Panc1 (cell line): ENCODE data around the gene NCL. TPM values are rescaled to one million over a fixed set of nuclear protein-coding genes. Genes with fewer than 3 reads are reported as not detected.

Source experiments
- ATAC-seq: fragments of 200-7000 bp; cut with Tn5 transposase; 2 replicates; pipeline ENCODE4 v1.9.1; 2020; ENCODE audit warnings: mild to moderate bottlenecking, moderate library complexity
- BruUV-seq: library from RNA; stranded (reverse); fragments of 400-500 nt; replicated peaks from 2 replicates; lab custom pipeline; 2021; lab: Mats Ljungman, UMichigan
- CTCF ChIA-PET: fragments of 300-600 bp; sonication (Branson Sonifier 250); formaldehyde crosslinking; loops from one replicate; lab custom pipeline; 2022; ENCODE audit warnings: antibody characterized with exemption; lab: Charles Lee
- POLR2A ChIA-PET: fragments of 300-600 bp; sonication (Branson Sonifier 250); formaldehyde crosslinking; loops from one replicate; lab custom pipeline; 2022; ENCODE audit warnings: antibody characterized with exemption; lab: Charles Lee
- DNase-seq: peaks from one replicate; pipeline ENCODE4 v3.0.0-alpha.2; 2010; ENCODE audit warnings: low read depth, low spot score
- H3K27ac ChIP-seq: 2 replicates; pipeline ENCODE4 v1.5.1; 2011; ENCODE audit warnings: mild to moderate bottlenecking, low read length, inconsistent platforms
- H3K27me3 ChIP-seq: fragments of 200-500 bp; sonication (Bioruptor generic); 2 replicates; pipeline ENCODE4 v1.6.0; 2014; ENCODE audit warnings: low read length, inconsistent platforms; ENCODE audit not compliant: control insufficient read depth, insufficient read depth
- H3K36me3 ChIP-seq: fragments of 200-500 bp; sonication (Bioruptor generic); 2 replicates; pipeline ENCODE4 v1.5.1; 2014; ENCODE audit warnings: inconsistent platforms, mild to moderate bottlenecking, low read length, moderate library complexity; ENCODE audit not compliant: control insufficient read depth, insufficient read depth
- H3K4me1 ChIP-seq: 2 replicates; pipeline ENCODE4 v1.5.1; 2011; ENCODE audit warnings: inconsistent platforms, mild to moderate bottlenecking, low read length, moderate library complexity; ENCODE audit not compliant: control insufficient read depth, insufficient read depth
- H3K4me3 ChIP-seq, 2 experiments: 2 replicates each; pipeline ENCODE4 v1.5.1; 2011 to 2012; ENCODE audit warnings: low read depth in 2 of 2, low read length in 2 of 2, mild to moderate bottlenecking in 2 of 2, inconsistent platforms in 1 of 2, moderate library complexity in 1 of 2
- H3K9me3 ChIP-seq: fragments of 200-500 bp; sonication (Bioruptor generic); 2 replicates; pipeline ENCODE4 v1.5.1; 2014; ENCODE audit warnings: low read depth, mild to moderate bottlenecking, inconsistent platforms, low read length, moderate library complexity; ENCODE audit not compliant: control insufficient read depth, insufficient read depth
- CTCF ChIP-seq: fragments of 450-650 bp; IDR thresholded peaks from 2 replicates; pipeline ENCODE4 v1.5.1; 2017; ENCODE audit warnings: mild to moderate bottlenecking
- POLR2AphosphoS5 ChIP-seq: IDR thresholded peaks from 2 replicates; pipeline ENCODE4 v1.6.1; 2012; ENCODE audit warnings: mild to moderate bottlenecking, low read depth, low read length, moderate library complexity
- SIN3A ChIP-seq: IDR thresholded peaks from 2 replicates; pipeline ENCODE4 v1.6.1; 2012; ENCODE audit warnings: low read depth, mild to moderate bottlenecking, low read length, moderate library complexity, borderline replicate concordance; ENCODE audit not compliant: insufficient read depth
- TCF7L2 ChIP-seq: IDR thresholded peaks from 2 replicates; pipeline ENCODE4 v1.6.1; 2011; ENCODE audit warnings: mild to moderate bottlenecking, low read depth, low read length, inconsistent platforms
- in situ Hi-C: cut with HindIII; loops from 2 replicates; pipeline ENCODE4 v1.10.0; 2016; ENCODE audit warnings: low sequenced_read_pairs, low pct_unique_long_range_greater_than_20kb
- intact Hi-C: fragments of 100-400 bp; cut with micrococcal nuclease; formaldehyde crosslinking; loops from one replicate; pipeline ENCODE4 v1.10.0; 2022; ENCODE audit not compliant: unreplicated experiment
- total RNA-seq: library from RNA; stranded (reverse); gene quantifications from one replicate; pipeline ENCODE4 v1.2.1, GENCODE V29; 2021; ENCODE audit not compliant: unreplicated experiment
- TF ChIP-seq, protein P1 (sequence below), 2 experiments: IDR thresholded peaks; 2 replicates each; pipeline ENCODE4 v1.6.1; 2011 to 2012; ENCODE audit warnings: low read depth in 2 of 2, control low read depth in 1 of 2, low read length in 1 of 2, mild to moderate bottlenecking in 1 of 2, moderate library complexity in 1 of 2; ENCODE audit not compliant: insufficient read depth in 1 of 2

NCL gene
- total RNA-seq, 1 experiment from 2014 or later, result 778 TPM

DNA sequence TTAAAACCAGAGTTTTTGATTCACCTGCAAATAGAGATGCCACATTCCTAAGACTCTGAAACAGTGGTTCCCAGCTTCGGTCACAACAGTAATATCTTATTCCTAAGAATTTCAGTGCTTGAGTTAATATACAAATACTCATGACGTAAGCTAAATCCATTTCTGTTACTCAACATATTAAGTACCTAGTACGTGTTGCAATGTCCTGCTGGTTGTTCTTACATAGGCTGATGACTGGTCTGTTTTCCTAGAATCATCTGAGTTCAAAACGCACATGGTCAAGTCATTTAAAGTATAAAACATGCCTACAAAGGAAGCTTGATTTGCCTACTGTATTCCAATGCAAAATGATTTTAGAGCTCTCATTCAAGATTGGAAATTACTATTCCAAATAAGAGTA, 7.2 kb downstream of the NCL start:
- CTCF ChIA-PET, result no interaction called here

DNA sequence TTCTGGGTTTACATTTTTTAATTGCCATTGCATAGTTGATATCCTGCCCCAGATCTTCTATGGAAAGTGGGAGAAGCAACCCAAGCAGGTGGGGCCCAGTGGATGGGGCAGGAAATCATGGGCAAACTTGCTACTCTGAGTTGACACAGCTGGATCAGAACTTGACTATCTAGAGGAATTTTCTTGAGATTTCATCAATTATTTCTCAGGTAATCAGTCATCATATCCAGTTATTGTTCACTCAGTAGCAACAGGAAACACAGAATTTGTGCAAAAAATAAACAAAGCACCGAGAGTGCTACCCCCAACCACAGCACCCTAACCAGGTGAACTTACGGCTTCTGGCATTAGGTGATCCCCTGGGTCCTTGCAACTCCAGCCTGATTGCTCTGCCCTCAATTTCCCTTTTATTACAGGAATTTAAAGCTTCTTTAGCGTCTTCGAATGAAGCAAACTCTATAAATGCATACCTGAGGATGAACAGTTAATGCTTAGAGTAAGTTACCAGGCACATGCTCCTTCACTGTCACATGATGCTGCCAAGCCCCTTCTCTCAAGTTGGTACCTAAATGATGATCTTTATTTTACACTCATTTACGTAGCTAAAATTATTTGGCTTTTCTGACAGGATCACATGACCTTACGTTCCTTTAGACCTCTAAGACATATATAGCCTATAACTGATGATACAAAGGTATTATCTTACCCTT, 7.8 kb downstream of the NCL start:
- intact Hi-C loops (no loop called here), in situ Hi-C loops (no loop called here)
- no peak for TF ChIP-seq POLR2AphosphoS5
- TF ChIP-seq SIN3A, result no peak
- Histone ChIP-seq H3K27me3 (no peaks in the 10 kb centered on the region), H3K4me3 (no peak overlapping the region), H3K27ac (no peak overlapping the region), H3K36me3 (peaks cover 66% of the 10 kb centered on the region), H3K4me1 (peaks cover 41% of the 10 kb centered on the region), H3K9me3 (no peaks in the 10 kb centered on the region)
- no peak for DNase-seq
- no TSS peak for BruUV-seq
- ChIA-PET CTCF (no interaction called here), POLR2A (interaction anchor here (0.6 kb wide), 3 partner anchors 8 to 322 kb away, joined by 3 to 24 read pairs (median 16); no protein-coding TSS in a partner anchor)
- ATAC-seq, result no peak

More for the DNA sequence above, 7.2 kb downstream of the NCL start:
- intact Hi-C loops (no loop called here), in situ Hi-C loops (no loop called here)
- Histone ChIP-seq H3K9me3 (no peaks in the 10 kb centered on the region), H3K36me3 (peaks cover 73% of the 10 kb centered on the region), H3K4me1 (peaks cover 48% of the 10 kb centered on the region), H3K4me3 (no peak overlapping the region), H3K27me3 (no peaks in the 10 kb centered on the region), H3K27ac (no peak overlapping the region)
- POLR2A ChIA-PET, result interaction anchor here (0.6 kb wide), 2 partner anchors 220 to 323 kb away, joined by 3 to 24 read pairs; no protein-coding TSS in a partner anchor
- TF ChIP-seq, protein P1, sequence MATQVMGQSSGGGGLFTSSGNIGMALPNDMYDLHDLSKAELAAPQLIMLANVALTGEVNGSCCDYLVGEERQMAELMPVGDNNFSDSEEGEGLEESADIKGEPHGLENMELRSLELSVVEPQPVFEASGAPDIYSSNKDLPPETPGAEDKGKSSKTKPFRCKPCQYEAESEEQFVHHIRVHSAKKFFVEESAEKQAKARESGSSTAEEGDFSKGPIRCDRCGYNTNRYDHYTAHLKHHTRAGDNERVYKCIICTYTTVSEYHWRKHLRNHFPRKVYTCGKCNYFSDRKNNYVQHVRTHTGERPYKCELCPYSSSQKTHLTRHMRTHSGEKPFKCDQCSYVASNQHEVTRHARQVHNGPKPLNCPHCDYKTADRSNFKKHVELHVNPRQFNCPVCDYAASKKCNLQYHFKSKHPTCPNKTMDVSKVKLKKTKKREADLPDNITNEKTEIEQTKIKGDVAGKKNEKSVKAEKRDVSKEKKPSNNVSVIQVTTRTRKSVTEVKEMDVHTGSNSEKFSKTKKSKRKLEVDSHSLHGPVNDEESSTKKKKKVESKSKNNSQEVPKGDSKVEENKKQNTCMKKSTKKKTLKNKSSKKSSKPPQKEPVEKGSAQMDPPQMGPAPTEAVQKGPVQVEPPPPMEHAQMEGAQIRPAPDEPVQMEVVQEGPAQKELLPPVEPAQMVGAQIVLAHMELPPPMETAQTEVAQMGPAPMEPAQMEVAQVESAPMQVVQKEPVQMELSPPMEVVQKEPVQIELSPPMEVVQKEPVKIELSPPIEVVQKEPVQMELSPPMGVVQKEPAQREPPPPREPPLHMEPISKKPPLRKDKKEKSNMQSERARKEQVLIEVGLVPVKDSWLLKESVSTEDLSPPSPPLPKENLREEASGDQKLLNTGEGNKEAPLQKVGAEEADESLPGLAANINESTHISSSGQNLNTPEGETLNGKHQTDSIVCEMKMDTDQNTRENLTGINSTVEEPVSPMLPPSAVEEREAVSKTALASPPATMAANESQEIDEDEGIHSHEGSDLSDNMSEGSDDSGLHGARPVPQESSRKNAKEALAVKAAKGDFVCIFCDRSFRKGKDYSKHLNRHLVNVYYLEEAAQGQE (IDR thresholded peaks at IDR 0.05; ENCODE audit: insufficient read depth in 1 of 2, low read depth in 2 of 2, low read length in 1 of 2), result no peak
- no peak for TF ChIP-seq CTCF
- TF ChIP-seq POLR2AphosphoS5, result no peak
- TF ChIP-seq SIN3A, result no peak
- no peak for TF ChIP-seq TCF7L2
- ATAC-seq (no peak), DNase-seq (no peak)
- BruUV-seq, result no TSS peak

DNA sequence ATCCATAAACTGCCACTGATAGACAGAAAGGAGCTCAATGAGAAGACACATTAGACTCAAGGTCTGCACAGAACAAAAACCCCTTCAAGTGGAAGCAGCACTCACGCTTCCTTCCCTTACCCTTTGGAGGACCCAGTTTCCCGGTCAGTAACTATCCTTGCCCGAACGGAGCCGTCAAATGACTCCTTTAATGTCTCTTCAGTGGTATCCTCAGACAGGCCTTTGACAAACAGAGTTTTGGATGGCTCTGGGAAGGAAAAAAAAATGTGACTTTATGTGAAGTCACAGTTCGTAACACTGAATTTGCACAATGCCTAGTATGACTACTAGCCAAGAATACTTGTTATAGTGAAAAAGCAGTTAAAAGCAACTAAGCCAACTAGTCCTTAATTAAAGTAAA, 8.4 kb downstream of the NCL start:
- H3K9me3 ChIP-seq, result no peaks in the 10 kb centered on the region
- DNase-seq (no peak), ATAC-seq (no peak)
- in situ Hi-C loops, result no loop called here
- H3K27me3 ChIP-seq, result no peaks in the 10 kb centered on the region
- no peak for TF ChIP-seq POLR2AphosphoS5
- TF ChIP-seq CTCF, result no peak
- TF ChIP-seq, protein P1 (IDR thresholded peaks at IDR 0.05; ENCODE audit: insufficient read depth in 1 of 2, low read depth in 2 of 2, low read length in 1 of 2), result no peak
- TF ChIP-seq TCF7L2, result no peak
- no peak for TF ChIP-seq SIN3A
- intact Hi-C loops, result no loop called here
- ChIA-PET POLR2A (no interaction called here), CTCF (no interaction called here)
- H3K4me3 ChIP-seq, result no peak overlapping the region
- BruUV-seq, result no TSS peak
- peaks cover 39% of the 10 kb centered on the region for H3K4me1 ChIP-seq
- H3K36me3 ChIP-seq, result peaks cover 63% of the 10 kb centered on the region
- no peak overlapping the region for H3K27ac ChIP-seq
